ENCODE measurements around the gene LIMA1.
"Not testable (repeated sequence)": the region's sequence is repeated elsewhere in the genome, so short reads cannot be mapped to it uniquely, and the experiment has no call there.

Gene LIMA1

DNA sequence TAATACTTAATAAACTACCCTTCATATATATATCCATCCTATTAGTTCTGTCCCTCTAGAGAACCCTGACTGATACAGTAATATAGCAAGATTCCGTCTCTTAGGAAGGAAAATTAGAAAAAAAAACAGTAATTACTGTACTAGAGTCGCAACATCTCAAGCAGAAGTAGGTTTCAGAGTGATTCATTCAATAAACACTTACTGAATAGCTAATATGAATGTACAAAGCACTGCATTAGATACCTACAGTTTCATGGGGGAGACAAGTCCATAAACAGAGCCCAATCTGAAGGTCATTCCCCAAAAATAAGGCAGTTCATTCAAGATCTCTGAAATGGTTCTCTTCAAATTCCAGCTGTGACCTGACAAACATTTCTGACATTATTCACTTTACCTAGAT lies 126.1 kb downstream of the LIMA1 start:
- no peaks in the 10 kb centered on the region for H3K27me3 ChIP-seq
- H3K4me3 ChIP-seq = no peak overlapping the region
- H3K27ac ChIP-seq = no peak overlapping the region
- H3K4me2 ChIP-seq = no peak overlapping the region
- peaks cover 23 to 62% (median 45%) of the 10 kb centered on the region in 11 experiments for H3K36me3 ChIP-seq
- peaks cover 0 to 16% (median 0%) of the 10 kb centered on the region in 10 experiments; a peak in 2 of 20 replicates for H3K4me1 ChIP-seq
- H4K20me1 ChIP-seq = peaks cover 0 to 89% (median 59%) of the 10 kb centered on the region in 11 experiments; a peak in 18 of 22 replicates
- H3K9me3 ChIP-seq (replicated peaks in 1 of 11) = peaks cover 0 to 14% (median 10%) of the 10 kb centered on the region in 11 experiments; a peak in 17 of 22 replicates
- no peak overlapping the region for H3K9ac ChIP-seq
- TF ChIP-seq Cebpa-rat (IDR thresholded peaks at IDR 0.05) = no peak

GRCh38 chr12:50156641-50157040 lies 126.7 kb downstream of the LIMA1 start:
- H3K4me1 ChIP-seq = peaks cover 0 to 15% (median 0%) of the 10 kb centered on the region in 10 experiments; a peak in 3 of 20 replicates
- peaks cover 0 to 14% (median 10%) of the 10 kb centered on the region in 11 experiments; a peak in 17 of 22 replicates for H3K9me3 ChIP-seq (replicated peaks in 1 of 11)
- no peak overlapping the region for H3K9ac ChIP-seq
- no peaks in the 10 kb centered on the region for H3K27me3 ChIP-seq
- H3K4me2 ChIP-seq = no peak overlapping the region
- H4K20me1 ChIP-seq = peaks cover 4 to 89% (median 60%) of the 10 kb centered on the region in 11 experiments; a peak in 17 of 22 replicates
- H3K27ac ChIP-seq = no peak overlapping the region
- no peak for TF ChIP-seq Cebpa-rat (IDR thresholded peaks at IDR 0.05)
- no peak overlapping the region for H3K4me3 ChIP-seq
- peaks cover 23 to 68% (median 45%) of the 10 kb centered on the region in 11 experiments for H3K36me3 ChIP-seq

GRCh38 chr12:50154947-50155346 lies 128.4 kb downstream of the LIMA1 start:
- Histone ChIP-seq H4K20me1 (peaks cover 17 to 89% (median 61%) of the 10 kb centered on the region in 11 experiments; a peak in 18 of 22 replicates), H3K36me3 (peaks cover 23 to 69% (median 44%) of the 10 kb centered on the region in 11 experiments), H3K9me3 (replicated peaks in 1 of 11) (peaks cover 0 to 14% (median 10%) of the 10 kb centered on the region in 11 experiments; a peak in 17 of 22 replicates)
- H3K4me2 ChIP-seq, H3K4me1 ChIP-seq, H3K4me3 ChIP-seq, H3K9ac ChIP-seq, H3K27ac ChIP-seq, H3K27me3 ChIP-seq: not testable (repeated sequence)

- no peak overlapping the region for H3K4me3 ChIP-seq
- TF ChIP-seq Cebpa-rat (IDR thresholded peaks at IDR 0.05) = no peak
- H3K9ac ChIP-seq = no peak overlapping the region
- H3K4me1 ChIP-seq = peaks cover 0 to 9% (median 0%) of the 10 kb centered on the region in 10 experiments; a peak in 3 of 20 replicates
- H3K27me3 ChIP-seq = no peaks in the 10 kb centered on the region
- no peak overlapping the region for H3K27ac ChIP-seq
- H3K4me2 ChIP-seq = no peak overlapping the region
- 0 out of 22 replicates have a peak, but pooled peaks cover 0 to under 1% (median 0%) of the 10 kb centered on the region in 11 experiments for H3K9me3 ChIP-seq (replicated peaks in 1 of 11)
- peaks cover 17 to 63% (median 29%) of the 10 kb centered on the region in 11 experiments; a peak in 19 of 22 replicates for H3K36me3 ChIP-seq
- peaks cover 25 to 86% (median 62%) of the 10 kb centered on the region in 11 experiments; a peak in 20 of 22 replicates for H4K20me1 ChIP-seq
Measured at GRCh38 chr12:50151047-50151687, 132.2 kb downstream of the LIMA1 start.

DNA sequence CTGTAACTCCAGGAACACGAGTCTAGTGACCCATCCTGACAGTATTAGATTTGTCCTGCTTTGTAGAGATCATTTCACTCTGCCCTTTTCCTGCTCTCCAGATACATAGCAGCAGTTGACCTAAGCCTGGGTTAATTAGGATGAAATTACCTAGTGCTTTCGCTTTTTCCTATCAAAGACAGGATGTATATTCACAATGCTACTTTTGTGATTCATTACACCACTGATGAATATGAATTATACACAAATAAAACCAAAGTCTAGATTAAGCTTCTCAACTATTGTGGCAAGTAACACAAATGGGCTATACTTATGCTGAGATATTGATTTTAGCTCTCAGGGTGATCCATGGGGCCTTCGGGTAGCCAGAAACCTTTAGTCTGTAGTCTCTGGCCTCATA lies 134.0 kb downstream of the LIMA1 start:
- Histone ChIP-seq H3K9me3 (replicated peaks in 1 of 11) (no peaks in the 10 kb centered on the region), H3K27ac (no peak overlapping the region), H3K27me3 (no peaks in the 10 kb centered on the region), H3K9ac (no peak overlapping the region), H3K36me3 (peaks cover 18 to 58% (median 29%) of the 10 kb centered on the region in 11 experiments; a peak in 21 of 22 replicates), H3K4me2 (no peak overlapping the region), H4K20me1 (peaks cover 29 to 93% (median 64%) of the 10 kb centered on the region in 11 experiments; a peak in 20 of 22 replicates), H3K4me1 (peaks cover 0 to 9% (median 0%) of the 10 kb centered on the region in 10 experiments; a peak in 3 of 20 replicates), H3K4me3 (no peak overlapping the region)
- TF ChIP-seq Cebpa-rat (IDR thresholded peaks at IDR 0.05) = no peak

- H3K4me1 ChIP-seq; H3K27ac ChIP-seq; H3K9ac ChIP-seq; H3K4me2 ChIP-seq; H3K9me3 ChIP-seq (replicated peaks in 1 of 11); H3K4me3 ChIP-seq; H3K27me3 ChIP-seq: not testable (repeated sequence)
- Histone ChIP-seq H3K36me3 (peaks cover 20 to 58% (median 29%) of the 10 kb centered on the region in 11 experiments), H4K20me1 (peaks cover 32 to 94% (median 72%) of the 10 kb centered on the region in 11 experiments; a peak in 20 of 22 replicates)
Measured at GRCh38 chr12:50148011-50148410, 135.3 kb downstream of the LIMA1 start.

DNA sequence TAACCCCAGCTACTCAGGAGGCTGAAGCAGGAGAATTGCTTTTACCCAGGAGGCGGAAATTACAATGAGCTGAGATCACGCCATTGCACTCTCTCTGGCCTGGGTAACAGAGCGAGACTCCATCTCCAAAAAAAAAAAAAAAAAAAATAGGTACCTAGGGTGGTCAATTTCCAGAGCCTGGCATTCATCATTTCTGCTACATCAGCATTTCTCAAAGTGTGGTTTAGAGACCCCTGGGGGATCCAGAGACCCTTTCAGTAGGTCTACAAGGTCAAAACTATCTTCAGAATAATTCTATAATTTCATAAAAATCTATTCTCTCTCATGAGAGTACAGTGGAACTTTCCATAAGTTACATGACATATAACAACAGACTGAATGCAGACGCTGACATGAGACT lies 136.0 kb downstream of the LIMA1 start:
- H3K4me3 ChIP-seq = no peak overlapping the region
- no peak for TF ChIP-seq Cebpa-rat (IDR thresholded peaks at IDR 0.05)
- no peak overlapping the region for H3K9ac ChIP-seq
- peaks cover 0 to 9% (median 0%) of the 10 kb centered on the region in 10 experiments; a peak in 3 of 20 replicates for H3K4me1 ChIP-seq
- peaks cover 26 to 60% (median 33%) of the 10 kb centered on the region in 11 experiments for H3K36me3 ChIP-seq
- no peak overlapping the region for H3K4me2 ChIP-seq
- H3K9me3 ChIP-seq (replicated peaks in 1 of 11) = no peaks in the 10 kb centered on the region
- H3K27ac ChIP-seq = no peak overlapping the region
- no peaks in the 10 kb centered on the region for H3K27me3 ChIP-seq
- peaks cover 32 to 96% (median 68%) of the 10 kb centered on the region in 11 experiments; a peak in 20 of 22 replicates for H4K20me1 ChIP-seq

DNA sequence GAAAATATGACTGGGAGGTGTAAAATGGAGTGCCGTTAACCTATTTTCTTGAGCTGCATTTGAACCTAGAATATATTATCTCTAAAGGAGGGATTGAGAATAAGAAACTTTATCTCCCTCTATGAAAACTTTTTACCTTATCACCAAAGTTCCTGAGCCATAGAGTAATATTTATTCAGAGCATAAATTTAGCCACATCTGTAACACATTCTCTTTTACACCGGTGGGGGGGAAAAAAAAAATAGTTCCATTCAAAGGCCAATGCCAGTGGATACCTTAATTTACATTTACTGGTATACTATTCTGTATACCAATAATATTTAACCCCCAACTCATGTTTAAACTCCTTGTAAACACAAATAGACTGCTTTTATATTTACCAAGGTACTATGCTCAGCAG lies 137.9 kb downstream of the LIMA1 start:
- Histone ChIP-seq H3K4me3 (no peak overlapping the region), H3K9ac (no peak overlapping the region), H3K9me3 (replicated peaks in 1 of 11) (no peaks in the 10 kb centered on the region), H3K36me3 (peaks cover 45 to 71% (median 51%) of the 10 kb centered on the region in 11 experiments), H4K20me1 (peaks cover 20 to 80% (median 50%) of the 10 kb centered on the region in 11 experiments; a peak in 20 of 22 replicates), H3K4me1 (no peaks in the 10 kb centered on the region), H3K27me3 (no peaks in the 10 kb centered on the region), H3K4me2 (no peak overlapping the region), H3K27ac (no peak overlapping the region)
- TF ChIP-seq Cebpa-rat (IDR thresholded peaks at IDR 0.05) = no peak

DNA sequence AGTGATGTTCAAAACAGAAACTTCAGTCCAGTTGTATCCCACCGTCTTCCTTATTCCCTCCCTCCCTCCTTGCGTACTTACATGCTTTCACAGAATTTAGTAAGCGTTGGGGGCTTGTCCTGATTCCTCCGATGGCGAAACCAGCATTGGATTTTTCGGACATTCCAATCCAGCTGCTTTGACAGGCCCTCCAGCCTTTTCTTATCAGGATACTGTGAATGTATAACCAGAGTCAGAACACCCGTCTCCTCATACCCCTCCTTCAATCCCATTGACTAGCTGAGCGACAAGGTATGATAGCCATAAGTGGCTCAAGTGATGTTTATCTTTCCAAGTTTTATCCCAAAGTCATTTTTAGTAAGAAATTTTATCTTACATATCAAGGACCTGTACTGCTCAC lies 140.3 kb downstream of the LIMA1 start:
- H3K4me1 ChIP-seq = no peaks in the 10 kb centered on the region

More for the DNA sequence above, 140.3 kb downstream of the LIMA1 start:
- Histone ChIP-seq H3K4me3 (no peak overlapping the region), H3K4me2 (no peak overlapping the region), H3K36me3 (peaks cover 63 to 79% (median 67%) of the 10 kb centered on the region in 11 experiments), H3K9ac (no peak overlapping the region), H4K20me1 (peaks cover 2 to 70% (median 33%) of the 10 kb centered on the region in 11 experiments; a peak in 18 of 22 replicates), H3K27ac (no peak overlapping the region), H3K9me3 (replicated peaks in 1 of 11) (no peaks in the 10 kb centered on the region), H3K27me3 (no peaks in the 10 kb centered on the region)
- no peak for TF ChIP-seq Cebpa-rat (IDR thresholded peaks at IDR 0.05)

Measured in BLaER1 treated with 17β-estradiol and CSF1 and Interleukin-3, amounts not matched to agents 10 nM and 100 nM (cell line).